Liver (tissue), 9 donors: Measurements from ENCODE around the gene UGT1A4. TPM values are rescaled to one million over a fixed set of nuclear protein-coding genes. Genes with fewer than 3 reads are reported as not detected.

Source experiments
- DNase-seq: peaks from one replicate; pipeline ENCODE4 v3.0.0-alpha.2; 2017; ENCODE audit warnings: low spot score
- H3K27ac ChIP-seq, 2 donors: one replicate each; pipeline ENCODE4 v1.7.0; 2013; ENCODE audit warnings: inconsistent platforms in 2 of 2, low read length in 2 of 2, control low read depth in 1 of 2, low read depth in 1 of 2, mild to moderate bottlenecking in 1 of 2
- H3K27me3 ChIP-seq, 4 donors: one replicate each; pipeline versions ENCODE4 v1.6.1 to v1.7.0; 2013; ENCODE audit warnings: low read length in 3 of 4, inconsistent platforms in 1 of 4, mild to moderate bottlenecking in 1 of 4, moderate library complexity in 1 of 4; ENCODE audit not compliant: control insufficient read depth in 4 of 4, insufficient read depth in 4 of 4
- H3K36me3 ChIP-seq, 4 donors: one replicate each; pipeline versions ENCODE4 v1.6.1 to v1.7.0; 2013; ENCODE audit warnings: low read length in 3 of 4, mild to moderate bottlenecking in 3 of 4, low read depth in 1 of 4, moderate library complexity in 1 of 4; ENCODE audit not compliant: control insufficient read depth in 4 of 4, insufficient read depth in 3 of 4
- H3K4me1 ChIP-seq, 4 donors: one replicate each; pipeline versions ENCODE4 v1.6.1 to v1.7.0; 2013; ENCODE audit warnings: low read length in 3 of 4, mild to moderate bottlenecking in 3 of 4, moderate library complexity in 1 of 4; ENCODE audit not compliant: control insufficient read depth in 4 of 4, insufficient read depth in 4 of 4
- H3K4me3 ChIP-seq, 3 donors: one replicate each; pipeline versions ENCODE4 v1.6.1 to v1.7.0; 2013; ENCODE audit warnings: low read length in 3 of 3, control low read depth in 1 of 3, low read depth in 1 of 3, mild to moderate bottlenecking in 1 of 3
- H3K9ac ChIP-seq, 2 donors: one replicate each; pipeline ENCODE4 v1.7.0; 2013; ENCODE audit warnings: low read length in 2 of 2, mild to moderate bottlenecking in 2 of 2, moderate library complexity in 2 of 2, control low read depth in 1 of 2, low read depth in 1 of 2
- H3K9me3 ChIP-seq, 4 donors: one replicate each; pipeline versions ENCODE4 v1.6.1 to v1.7.0; 2013; ENCODE audit warnings: low read length in 3 of 4; ENCODE audit not compliant: control insufficient read depth in 4 of 4
- CTCF ChIP-seq: fragments of 150-350 bp; IDR thresholded peaks from 2 replicates; pipeline ENCODE4 v1.5.1; 2017; ENCODE audit warnings: improper control_type of control experiment, low read depth, low read length; ENCODE audit not compliant: missing input control
- EGR1 ChIP-seq, 2 donors: IDR thresholded peaks; 2 replicates each; pipeline ENCODE4 v1.6.1; 2016 to 2018; ENCODE audit warnings: antibody characterized with exemption in 2 of 2, low read depth in 2 of 2
- FOXA2 ChIP-seq: IDR thresholded peaks from 2 replicates; pipeline ENCODE4 v1.6.1; 2016; ENCODE audit warnings: antibody characterized with exemption
- HNF4A ChIP-seq, 2 donors: conservative IDR thresholded peaks; 2 replicates each; pipeline ENCODE4 v1.6.1; 2016; ENCODE audit warnings: antibody characterized with exemption in 2 of 2, mild to moderate bottlenecking in 2 of 2
- NR2F2 ChIP-seq: IDR thresholded peaks from 2 replicates; pipeline ENCODE4 v1.6.1; 2016; ENCODE audit warnings: antibody characterized with exemption
- RAD21 ChIP-seq, 2 donors: IDR thresholded peaks; 2 replicates each; pipeline ENCODE4 v1.6.1; 2016; ENCODE audit warnings: antibody characterized with exemption in 2 of 2, mild to moderate bottlenecking in 2 of 2
- TAF1 ChIP-seq: conservative IDR thresholded peaks from 2 replicates; pipeline ENCODE4 v1.6.1; 2016; ENCODE audit warnings: antibody characterized with exemption, mild to moderate bottlenecking
- YY1 ChIP-seq: IDR thresholded peaks from 2 replicates; pipeline ENCODE4 v1.6.1; 2016; ENCODE audit warnings: antibody characterized with exemption, mild to moderate bottlenecking
- ZBTB33 ChIP-seq: IDR thresholded peaks from 2 replicates; pipeline ENCODE4 v1.6.1; 2016; ENCODE audit warnings: antibody characterized with exemption
- WGBS: extraction: QIAGEN DNeasy Blood & Tissue Kit; methylation state at CpG from one replicate; pipeline ENCODE4 v1.1.7; 2013; 5-methylcytosine and 5-hydroxymethylcytosine counted together
- polyA plus RNA-seq, 2 donors: library from polyadenylated mRNA; stranded (reverse) in 1 of 2; unstranded in 1 of 2; fragments of 200-250 nt in 1 of 2; fragments of >200 nt in 1 of 2; fragmentation: Nextera tagmentation in 1 of 2; extraction: Ambion mirVana in 1 of 2; gene quantifications; one replicate each; pipeline versions ENCODE4 v1.2.1 to v1.2.3, GENCODE V29; 2013 to 2015
- total RNA-seq, 2 donors: library from RNA; depleted of rRNA; stranded (reverse); fragments of >200 nt; gene quantifications; one replicate each; pipeline ENCODE4 v1.2.3, GENCODE V29; 2014
- donor health status: healthy.
- donor health status: healthy.
- donor health status: healthy.
- donor health status: healthy.
- donor health status: healthy.

Gene UGT1A4
- total and polyA plus RNA-seq, 4 donors, result 103 to 446 (median 136) TPM; not detected in 1

GRCh38 chr2:233811732-233812131, 93.2 kb downstream of the UGT1A4 start:
- no peak overlapping the region for H3K9ac ChIP-seq
- 91% methylated on average over 8 of the region's 8 CpGs for WGBS
- TF ChIP-seq HNF4A (conservative IDR thresholded peaks at IDR 0.05) (no peak), ZBTB33 (no peak), YY1 (no peak), TAF1 (no peak), EGR1 (IDR thresholded peaks at IDR 0.05; ENCODE audit: low read depth in 2 of 2) (no peak), RAD21 (IDR thresholded peaks at IDR 0.05) (no peak), NR2F2 (no peak), FOXA2 (no peak)

GRCh38 chr2:233813236-233814055, 94.9 kb downstream of the UGT1A4 start:
- H3K9ac ChIP-seq, result no peak overlapping the region

More at GRCh38 chr2:233811732-233812131, 93.2 kb downstream of the UGT1A4 start:
- Histone ChIP-seq H3K4me3 (no peak overlapping the region), H3K27ac (no peak overlapping the region), H3K27me3 (no peaks in the 10 kb centered on the region), H3K36me3 (no peaks in the 10 kb centered on the region), H3K4me1 (no peaks in the 10 kb centered on the region), H3K9me3 (no peaks in the 10 kb centered on the region)
- no peak for DNase-seq

More at GRCh38 chr2:233813236-233814055, 94.9 kb downstream of the UGT1A4 start:
- H3K27me3 ChIP-seq, result no peaks in the 10 kb centered on the region
- H3K36me3 ChIP-seq, result no peaks in the 10 kb centered on the region
- no peak for DNase-seq
- 92% methylated on average over 3 of the region's 3 CpGs for WGBS
- no peak for TF ChIP-seq FOXA2
- no peak for TF ChIP-seq HNF4A (conservative IDR thresholded peaks at IDR 0.05)
- no peak for TF ChIP-seq CTCF
- no peak for TF ChIP-seq TAF1
- H3K9me3 ChIP-seq, result no peaks in the 10 kb centered on the region
- no peak overlapping the region for H3K4me3 ChIP-seq
- peaks cover 0 to 5% (median 0%) of the 10 kb centered on the region in 4 donors for H3K4me1 ChIP-seq
- no peak overlapping the region for H3K27ac ChIP-seq
